ENCODE results near the gene PVALB. TPM values are rescaled to one million over a fixed set of nuclear protein-coding genes. Genes with fewer than 3 reads are reported as not detected.

PVALB gene
- total and polyA plus RNA-seq, 2 of the 4 experiments (the other 2 are of a cell fraction) = not detected

- no peak overlapping the region for H2AFZ ChIP-seq (replicated peaks; ENCODE audit: low read length, poor library complexity)
- dilution Hi-C loops (cut with HindIII; ENCODE audit: low sequenced_read_pairs, unreplicated experiment) = no loop called here
- no peaks in the 10 kb centered on the region for H4K20me1 ChIP-seq (ENCODE audit: insufficient read depth, low read length)
- H3K79me1 ChIP-seq (ENCODE audit: low read depth in 1 of 2, low read length in 2 of 2) = no peaks in the 10 kb centered on the region
- no peaks in the 10 kb centered on the region for H3K4me1 ChIP-seq (ENCODE audit: control insufficient read depth, insufficient read depth, low read length)
- in situ Hi-C loops (cut with MboI; ENCODE audit: low sequenced_read_pairs) = no loop called here
- H3K18ac ChIP-seq (ENCODE audit: low read depth, low read length) = no peak overlapping the region
- no peak overlapping the region for H3K56ac ChIP-seq (ENCODE audit: extremely low read depth, insufficient read depth, low read length)
- no peak overlapping the region for H3K4me3 ChIP-seq (ENCODE audit: insufficient read depth, low read depth, low read length)
- BruUV-seq (replicated peaks) = no TSS peak
- no peak overlapping the region for H3K14ac ChIP-seq (replicated peaks; ENCODE audit: low read depth, low read length)
- no peaks in the 10 kb centered on the region for H3K9me1 ChIP-seq (ENCODE audit: insufficient read depth, low read length)
- H4K8ac ChIP-seq (ENCODE audit: low read depth in 2 of 2, low read length in 2 of 2) = no peak overlapping the region
- H2BK15ac ChIP-seq (ENCODE audit: low read depth, low read length) = no peak overlapping the region
- no peak for ATAC-seq (ENCODE audit: low read depth)
- no peak overlapping the region for H3K4ac ChIP-seq (ENCODE audit: low read depth, low read length)
- H3K9me3 ChIP-seq (ENCODE audit: control insufficient read depth, insufficient read depth, low read length) = no peaks in the 10 kb centered on the region; the same call in 1 of the 2 replicates
- no peak overlapping the region for H2AK5ac ChIP-seq (ENCODE audit: low read depth, low read length)
- H2BK120ac ChIP-seq (ENCODE audit: low read depth, low read length) = no peak overlapping the region
- CTCF ChIA-PET = no interaction called here
- intact Hi-C loops (cut with micrococcal nuclease) = no loop called here
- no peak overlapping the region for H3K23ac ChIP-seq (ENCODE audit: low read depth, low read length)
- peaks cover 15% of the 10 kb centered on the region for H3K27me3 ChIP-seq (ENCODE audit: control insufficient read depth, insufficient read depth, low read length)
- H3K27ac ChIP-seq (ENCODE audit: insufficient read depth, low read length) = no peak overlapping the region
- H4K5ac ChIP-seq (ENCODE audit: low read depth, low read length) = no peak overlapping the region
- TF ChIP-seq BHLHE40 (IDR thresholded peaks at IDR 0.05; ENCODE audit: low read depth, low read length) (no peak), NFE2L2 (IDR thresholded peaks at IDR 0.05; ENCODE audit: low read depth, low read length) (no peak), FOS (IDR thresholded peaks at IDR 0.05; ENCODE audit: low read depth, low read length) (no peak), MAZ (IDR thresholded peaks at IDR 0.05; ENCODE audit: borderline replicate concordance, low read depth, low read length) (no peak)
- TF ChIP-seq, protein P1, sequence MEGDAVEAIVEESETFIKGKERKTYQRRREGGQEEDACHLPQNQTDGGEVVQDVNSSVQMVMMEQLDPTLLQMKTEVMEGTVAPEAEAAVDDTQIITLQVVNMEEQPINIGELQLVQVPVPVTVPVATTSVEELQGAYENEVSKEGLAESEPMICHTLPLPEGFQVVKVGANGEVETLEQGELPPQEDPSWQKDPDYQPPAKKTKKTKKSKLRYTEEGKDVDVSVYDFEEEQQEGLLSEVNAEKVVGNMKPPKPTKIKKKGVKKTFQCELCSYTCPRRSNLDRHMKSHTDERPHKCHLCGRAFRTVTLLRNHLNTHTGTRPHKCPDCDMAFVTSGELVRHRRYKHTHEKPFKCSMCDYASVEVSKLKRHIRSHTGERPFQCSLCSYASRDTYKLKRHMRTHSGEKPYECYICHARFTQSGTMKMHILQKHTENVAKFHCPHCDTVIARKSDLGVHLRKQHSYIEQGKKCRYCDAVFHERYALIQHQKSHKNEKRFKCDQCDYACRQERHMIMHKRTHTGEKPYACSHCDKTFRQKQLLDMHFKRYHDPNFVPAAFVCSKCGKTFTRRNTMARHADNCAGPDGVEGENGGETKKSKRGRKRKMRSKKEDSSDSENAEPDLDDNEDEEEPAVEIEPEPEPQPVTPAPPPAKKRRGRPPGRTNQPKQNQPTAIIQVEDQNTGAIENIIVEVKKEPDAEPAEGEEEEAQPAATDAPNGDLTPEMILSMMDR (conservative IDR thresholded peaks at IDR 0.05; ENCODE audit: low read depth, low read length) = no peak
- WGBS, 2 experiments (ENCODE audit: extremely low coverage in 2 of 2, insufficient read length in 1 of 2) = no CpG with 5 or more reads among the region's 8 CpGs
- no peak overlapping the region for H2BK20ac ChIP-seq (ENCODE audit: low read depth, low read length)
- POLR2A ChIA-PET (ENCODE audit: unreplicated experiment) = no interaction called here
- no peak overlapping the region for H3K4me2 ChIP-seq (ENCODE audit: low read depth, low read length)
- no peak overlapping the region for H4K91ac ChIP-seq (ENCODE audit: insufficient read depth, low read depth, low read length)
- no peak overlapping the region for H2BK5ac ChIP-seq (ENCODE audit: low read depth, low read length, poor library complexity, severe bottlenecking)
- no peak for DNase-seq
- no peaks in the 10 kb centered on the region for H3K36me3 ChIP-seq (ENCODE audit: control insufficient read depth, insufficient read depth, low read length)
- H2AK9ac ChIP-seq (replicated peaks; ENCODE audit: low read depth, low read length, poor library complexity) = no peak overlapping the region
- H3K9ac ChIP-seq (ENCODE audit: low read depth, low read length) = no peak overlapping the region
Observed at GRCh38 chr22:36840106-36840505, 23.3 kb upstream of the PVALB start.
